Body of pancreas (tissue), 4 donors: Measurements from ENCODE around the gene CDK14. TPM values are rescaled to one million over a fixed set of nuclear protein-coding genes. Genes with fewer than 3 reads are reported as not detected.

Experiments used
- ATAC-seq: fragments of 150-250 bp; one replicate; pipeline ENCODE4 v1.9.1; 2016
- DNase-seq, 4 donors: peaks; one replicate each; pipeline ENCODE4 v3.0.0-alpha.2; 2019
- H3K27ac ChIP-seq, 4 donors: fragments of 200-600 bp; sonication (generic); 1 replicate in 3 of 4; 2 replicates in 1 of 4; pipeline versions ENCODE4 v1.5.1 to v1.6.1; 2016 to 2019; ENCODE audit warnings: mild to moderate bottlenecking in 1 of 4, mixed read lengths in 1 of 4, moderate library complexity in 1 of 4
- H3K27me3 ChIP-seq, 2 donors: fragments of 200-600 bp; sonication (generic); one replicate each; pipeline ENCODE4 v1.6.0; 2016; ENCODE audit warnings: mild to moderate bottlenecking in 1 of 2
- H3K36me3 ChIP-seq, 2 donors: fragments of 200-600 bp; sonication (generic); replicated peaks in 1 of 2; 2 replicates each; pipeline ENCODE4 v1.5.1; 2016; ENCODE audit warnings: low read depth in 2 of 2; ENCODE audit not compliant: insufficient read depth in 1 of 2
- H3K4me1 ChIP-seq: fragments of 200-600 bp; sonication (generic); one replicate; pipeline ENCODE4 v1.6.0; 2016
- H3K4me3 ChIP-seq, 2 donors: fragments of 200-600 bp; sonication (generic); 1 replicate in 1 of 2; 2 replicates in 1 of 2; pipeline ENCODE4 v1.5.1; 2016 to 2019
- H3K9me3 ChIP-seq, 3 donors: fragments of 200-600 bp; sonication (generic); 1 replicate in 2 of 3; 2 replicates in 1 of 3; pipeline ENCODE4 v1.5.1; 2016
- POLR2A ChIP-seq, 3 donors: fragments of 450-650 bp; IDR thresholded peaks; one replicate each; pipeline ENCODE4 v1.6.1; 2016; ENCODE audit warnings: antibody characterized with exemption in 3 of 3, mild to moderate bottlenecking in 2 of 3
- WGBS, 2 donors: methylation state at CpG; one replicate each; pipeline ENCODE4 v1.1.5; 2017; 5-methylcytosine and 5-hydroxymethylcytosine counted together
- intact Hi-C: fragments of 100-400 bp; cut with DNase I; formaldehyde crosslinking; loops from one replicate; pipeline ENCODE4 v1.15.1; 2023
- total RNA-seq, 2 donors: library from RNA; depleted of rRNA; stranded (reverse); fragments of >200 nt; gene quantifications; one replicate each; pipeline ENCODE4 v1.1.0, GENCODE V29; 2016
- TF ChIP-seq, protein P1 (sequence below), 7 experiments: fragments of 450-650 bp in 4 of 7; fragments of 200-600 bp in 3 of 7; sonication (generic) in 3 of 7; IDR thresholded peaks; one replicate each; pipeline ENCODE4 v1.5.1; 2016 to 2019; ENCODE audit warnings: antibody characterized with exemption in 7 of 7

The CDK14 gene
- total RNA-seq, 2 donors from 2014 or later = 21.8 to 35.6 TPM

- H3K4me3 ChIP-seq = no peak overlapping the region
- H3K27ac ChIP-seq = no peak overlapping the region
- H3K36me3 ChIP-seq = no peaks in the 10 kb centered on the region
- intact Hi-C loops = no loop called here
- TF ChIP-seq, protein P1, sequence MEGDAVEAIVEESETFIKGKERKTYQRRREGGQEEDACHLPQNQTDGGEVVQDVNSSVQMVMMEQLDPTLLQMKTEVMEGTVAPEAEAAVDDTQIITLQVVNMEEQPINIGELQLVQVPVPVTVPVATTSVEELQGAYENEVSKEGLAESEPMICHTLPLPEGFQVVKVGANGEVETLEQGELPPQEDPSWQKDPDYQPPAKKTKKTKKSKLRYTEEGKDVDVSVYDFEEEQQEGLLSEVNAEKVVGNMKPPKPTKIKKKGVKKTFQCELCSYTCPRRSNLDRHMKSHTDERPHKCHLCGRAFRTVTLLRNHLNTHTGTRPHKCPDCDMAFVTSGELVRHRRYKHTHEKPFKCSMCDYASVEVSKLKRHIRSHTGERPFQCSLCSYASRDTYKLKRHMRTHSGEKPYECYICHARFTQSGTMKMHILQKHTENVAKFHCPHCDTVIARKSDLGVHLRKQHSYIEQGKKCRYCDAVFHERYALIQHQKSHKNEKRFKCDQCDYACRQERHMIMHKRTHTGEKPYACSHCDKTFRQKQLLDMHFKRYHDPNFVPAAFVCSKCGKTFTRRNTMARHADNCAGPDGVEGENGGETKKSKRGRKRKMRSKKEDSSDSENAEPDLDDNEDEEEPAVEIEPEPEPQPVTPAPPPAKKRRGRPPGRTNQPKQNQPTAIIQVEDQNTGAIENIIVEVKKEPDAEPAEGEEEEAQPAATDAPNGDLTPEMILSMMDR (IDR thresholded peaks at IDR 0.05) = no peak
- no peak for TF ChIP-seq POLR2A (IDR thresholded peaks at IDR 0.05)
- no peak for ATAC-seq
- no peaks in the 10 kb centered on the region for H3K27me3 ChIP-seq
- no peaks in the 10 kb centered on the region for H3K9me3 ChIP-seq
- H3K4me1 ChIP-seq = no peaks in the 10 kb centered on the region
- 57 to 98% methylated on average over 2 of the region's 2 CpGs for WGBS, 2 donors
- DNase-seq = no peak
Observed at GRCh38 chr7:90834771-90835170, 238.7 kb downstream of the CDK14 start.

GRCh38 chr7:90835861-90836260 is 239.7 kb downstream of the CDK14 start:
- ATAC-seq (no peak), DNase-seq (no peak)
- 86 to 100% methylated on average over 1 of the region's 1 CpG for WGBS, 2 donors
- Histone ChIP-seq H3K36me3 (no peaks in the 10 kb centered on the region), H3K27ac (no peak overlapping the region), H3K4me1 (no peaks in the 10 kb centered on the region), H3K27me3 (no peaks in the 10 kb centered on the region), H3K9me3 (no peaks in the 10 kb centered on the region), H3K4me3 (no peak overlapping the region)
- TF ChIP-seq POLR2A (IDR thresholded peaks at IDR 0.05) = no peak
- TF ChIP-seq, protein P1 (IDR thresholded peaks at IDR 0.05) = no peak
- intact Hi-C loops = no loop called here

DNA sequence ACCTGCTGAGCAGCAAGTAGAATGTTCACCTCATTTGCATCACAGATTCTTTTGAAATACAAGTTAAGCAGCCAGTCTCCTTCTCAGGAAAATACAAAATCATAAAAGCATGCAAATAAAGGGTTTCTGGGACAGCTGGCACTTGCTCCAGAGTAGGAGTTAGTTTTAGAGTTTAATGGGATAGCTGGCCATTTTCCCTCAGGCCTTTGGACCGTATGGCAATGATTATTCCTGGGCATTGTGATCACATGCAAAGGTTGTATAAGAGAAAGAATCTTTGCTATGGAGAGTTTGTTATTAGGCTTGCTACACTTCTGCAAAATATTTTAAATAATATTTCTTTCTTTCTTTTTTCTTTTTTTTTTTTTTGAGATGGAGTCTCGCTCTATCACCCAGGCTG is 240.8 kb downstream of the CDK14 start:
- ATAC-seq (no peak), DNase-seq (no peak)
- no peak overlapping the region for H3K27ac ChIP-seq
- intact Hi-C loops = no loop called here
- no peaks in the 10 kb centered on the region for H3K27me3 ChIP-seq
- TF ChIP-seq POLR2A (IDR thresholded peaks at IDR 0.05) = no peak
- TF ChIP-seq, protein P1 (IDR thresholded peaks at IDR 0.05) = no peak
- 84 to 98% methylated on average over 2 of the region's 2 CpGs for WGBS, 2 donors
- H3K4me3 ChIP-seq = no peak overlapping the region
- no peaks in the 10 kb centered on the region for H3K36me3 ChIP-seq
- H3K9me3 ChIP-seq = no peaks in the 10 kb centered on the region
- no peaks in the 10 kb centered on the region for H3K4me1 ChIP-seq

GRCh38 chr7:90838799-90839198 is 242.7 kb downstream of the CDK14 start:
- no peaks in the 10 kb centered on the region for H3K27me3 ChIP-seq
- H3K4me1 ChIP-seq = peaks cover 9% of the 10 kb centered on the region
- DNase-seq (no peak), ATAC-seq (no peak)
- H3K27ac ChIP-seq = no peak overlapping the region
- no peak for TF ChIP-seq POLR2A (IDR thresholded peaks at IDR 0.05)
- TF ChIP-seq, protein P1 (IDR thresholded peaks at IDR 0.05) = no peak
- 95 to 96% methylated on average over 8 of the region's 8 CpGs for whole genome bisulfite sequencing, 2 donors
- H3K9me3 ChIP-seq = no peaks in the 10 kb centered on the region
- H3K36me3 ChIP-seq = no peaks in the 10 kb centered on the region
- no peak overlapping the region for H3K4me3 ChIP-seq
- intact Hi-C loops = no loop called here

- Histone ChIP-seq H3K36me3 (no peaks in the 10 kb centered on the region), H3K9me3 (no peaks in the 10 kb centered on the region), H3K4me3 (no peak overlapping the region), H3K4me1 (peaks cover 15% of the 10 kb centered on the region), H3K27me3 (no peaks in the 10 kb centered on the region), H3K27ac (no peak overlapping the region)
- WGBS, 2 donors = 88 to 94% methylated on average over 1 of the region's 1 CpG
- DNase-seq = no peak
- ATAC-seq = no peak
- intact Hi-C loops = no loop called here
- TF ChIP-seq, protein P1 (IDR thresholded peaks at IDR 0.05) = no peak
- TF ChIP-seq POLR2A (IDR thresholded peaks at IDR 0.05) = no peak
Observed at GRCh38 chr7:90839316-90839715, 243.2 kb downstream of the CDK14 start.
